GM20000 (cell line): ENCODE measurements around the gene ZNF587.
"Not testable (repeated sequence)": the region's sequence is repeated elsewhere in the genome, so short reads cannot be mapped to it uniquely, and the experiment has no call there.

Experiments used
- DNase-seq: peaks from one replicate; pipeline ENCODE4 v3.0.0; 2012; ENCODE audit warnings: low spot score
- TF ChIP-seq, protein P1 (sequence below): IDR thresholded peaks from 2 replicates; pipeline ENCODE4 v1.5.1; 2012; ENCODE audit warnings: mild to moderate bottlenecking, control low read depth; ENCODE audit errors: extremely low read depth, missing control alignments

The ZNF587 gene

DNA sequence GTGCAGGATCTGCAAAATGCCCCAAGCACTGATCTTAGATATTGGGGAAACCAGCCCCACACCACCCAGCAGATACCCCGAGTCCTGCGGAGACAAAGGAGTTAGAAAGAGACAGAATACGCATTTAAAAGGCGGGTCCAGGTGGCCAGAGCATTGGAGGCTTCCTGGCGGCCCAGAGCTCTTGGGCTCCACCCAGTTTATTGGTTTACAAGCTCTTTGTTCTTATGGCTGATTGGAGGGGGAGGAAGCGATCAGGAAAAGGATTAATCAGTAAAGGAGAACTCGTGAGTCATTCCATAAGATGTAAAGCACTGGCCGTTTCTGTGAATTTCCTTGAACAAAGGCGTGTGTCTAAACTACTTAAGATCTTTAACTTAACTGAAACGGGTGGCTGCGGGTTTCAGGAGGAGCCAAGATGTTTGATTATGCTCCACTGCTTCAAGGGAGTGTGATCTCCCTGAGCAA is 926 bp downstream of the ZNF587 start:
- TF ChIP-seq, protein P1, sequence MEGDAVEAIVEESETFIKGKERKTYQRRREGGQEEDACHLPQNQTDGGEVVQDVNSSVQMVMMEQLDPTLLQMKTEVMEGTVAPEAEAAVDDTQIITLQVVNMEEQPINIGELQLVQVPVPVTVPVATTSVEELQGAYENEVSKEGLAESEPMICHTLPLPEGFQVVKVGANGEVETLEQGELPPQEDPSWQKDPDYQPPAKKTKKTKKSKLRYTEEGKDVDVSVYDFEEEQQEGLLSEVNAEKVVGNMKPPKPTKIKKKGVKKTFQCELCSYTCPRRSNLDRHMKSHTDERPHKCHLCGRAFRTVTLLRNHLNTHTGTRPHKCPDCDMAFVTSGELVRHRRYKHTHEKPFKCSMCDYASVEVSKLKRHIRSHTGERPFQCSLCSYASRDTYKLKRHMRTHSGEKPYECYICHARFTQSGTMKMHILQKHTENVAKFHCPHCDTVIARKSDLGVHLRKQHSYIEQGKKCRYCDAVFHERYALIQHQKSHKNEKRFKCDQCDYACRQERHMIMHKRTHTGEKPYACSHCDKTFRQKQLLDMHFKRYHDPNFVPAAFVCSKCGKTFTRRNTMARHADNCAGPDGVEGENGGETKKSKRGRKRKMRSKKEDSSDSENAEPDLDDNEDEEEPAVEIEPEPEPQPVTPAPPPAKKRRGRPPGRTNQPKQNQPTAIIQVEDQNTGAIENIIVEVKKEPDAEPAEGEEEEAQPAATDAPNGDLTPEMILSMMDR: no peak
- DNase-seq: peak; percentile 6

- DNase-seq: not testable (repeated sequence)
These were observed 2.3 kb downstream of the ZNF587 start for GRCh38 chr19:57851812-57852603.

- not testable (repeated sequence) for DNase-seq
These were observed 4.5 kb downstream of the ZNF587 start for GRCh38 chr19:57854117-57854516.

DNA sequence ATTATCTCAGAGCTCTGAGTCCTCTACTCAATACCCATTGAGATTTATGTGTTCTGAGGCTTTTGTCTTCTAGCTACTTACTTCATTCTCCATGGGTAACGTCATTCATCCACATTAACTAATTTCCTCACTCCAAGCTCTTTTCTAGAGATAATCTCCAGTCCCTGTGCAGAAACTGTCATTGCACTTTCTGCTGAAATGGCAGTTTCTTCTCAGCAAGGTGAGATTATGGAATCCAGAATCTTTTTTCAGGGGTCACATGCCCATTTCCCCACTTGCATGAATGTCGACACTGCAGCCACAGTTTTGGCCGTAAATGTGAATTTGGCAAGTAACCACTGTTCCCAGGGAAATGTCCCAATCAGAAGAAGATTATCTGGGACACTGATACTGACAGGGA is 12.7 kb downstream of the ZNF587 start:
- not testable (repeated sequence) for DNase-seq

DNA sequence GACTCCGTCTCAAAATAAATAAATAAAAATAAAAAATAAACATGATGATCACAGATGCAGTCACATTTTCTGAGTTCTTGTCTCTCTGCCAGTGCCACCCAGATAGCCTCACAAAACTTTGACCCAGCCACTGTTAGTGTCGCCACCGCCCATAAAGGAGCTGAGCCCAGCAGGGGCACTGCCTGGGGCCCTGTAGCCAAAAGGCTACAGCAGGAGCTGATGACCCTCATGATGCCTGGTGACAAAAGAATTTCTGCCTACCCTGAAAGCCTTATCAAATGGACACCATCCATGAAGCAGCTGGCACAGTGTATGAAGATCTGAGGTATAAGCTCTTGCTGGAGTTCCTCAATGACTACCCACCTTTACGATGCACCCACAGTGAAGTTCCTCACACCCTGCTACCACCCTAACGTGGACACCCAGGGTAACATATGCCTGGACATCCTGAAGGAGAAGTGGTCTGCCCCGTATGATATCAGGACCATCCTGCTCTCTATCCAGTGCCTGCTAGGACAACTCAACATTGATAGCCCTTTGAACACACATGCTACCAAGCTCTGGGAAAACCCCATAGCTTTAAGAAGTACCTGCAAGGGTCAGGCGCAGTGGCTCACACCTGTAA is 18.3 kb downstream of the ZNF587 start:
- DNase-seq: no peak
- TF ChIP-seq, protein P1: no peak

GRCh38 chr19:57869655-57870054 is 20.0 kb downstream of the ZNF587 start:
- not testable (repeated sequence) for DNase-seq

- DNase-seq: no peak
- TF ChIP-seq, protein P1: no peak
These were observed 20.6 kb downstream of the ZNF587 start for GRCh38 chr19:57870225-57870624.

DNA sequence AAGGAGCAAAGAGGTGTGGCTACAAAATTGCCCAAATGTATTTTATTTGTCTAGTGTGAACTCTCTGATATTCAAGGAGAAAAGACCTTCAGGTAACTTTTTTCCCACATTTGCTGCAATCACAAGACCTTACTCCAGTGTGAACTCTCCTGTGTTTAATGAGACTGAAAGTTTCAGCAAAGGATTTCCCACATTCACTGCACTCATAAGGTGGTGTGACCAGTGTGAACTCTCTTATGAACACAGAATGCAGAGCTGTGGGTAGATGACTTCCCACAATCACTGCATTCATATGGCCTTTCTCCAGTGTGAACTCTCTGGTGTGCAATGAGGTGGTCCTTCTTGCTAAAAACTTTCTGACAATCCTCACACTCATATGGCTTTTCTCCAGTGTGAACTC is 22.8 kb downstream of the ZNF587 start:
- no peak for DNase-seq
- TF ChIP-seq, protein P1: no peak

- not testable (repeated sequence) for DNase-seq
These were observed 24.5 kb downstream of the ZNF587 start for GRCh38 chr19:57873883-57874799.

DNA sequence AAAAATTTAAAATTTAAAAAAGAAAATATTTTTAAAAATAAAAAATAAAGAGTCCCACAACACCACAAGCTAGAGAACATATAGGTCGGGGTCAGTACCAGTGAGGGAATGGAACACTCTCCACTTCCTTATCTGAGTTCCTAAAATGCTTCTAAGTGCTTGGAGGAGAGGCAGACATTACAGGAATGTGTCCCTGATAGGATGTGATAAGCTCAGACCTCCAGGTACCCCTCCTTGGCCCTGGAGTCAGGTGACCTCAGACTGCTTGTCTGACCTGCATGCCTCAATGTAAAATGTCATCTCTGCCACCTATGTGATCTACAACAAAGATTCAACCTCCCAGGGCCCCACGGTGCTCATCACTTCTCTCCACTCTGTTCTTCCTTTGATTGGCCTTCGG is 36.4 kb downstream of the ZNF587 start:
- no peak for DNase-seq
- TF ChIP-seq, protein P1: no peak
